DOHH2 (cell line): Measurements from ENCODE around the gene ARHGAP6.

Experiments used
- H3F3A ChIP-seq: fragments of 200-600 bp; sonication (generic), shearing (Covaris generic); 2 replicates; pipeline ENCODE4 v1.6.0; 2016; ENCODE audit warnings: antibody characterized with exemption, mild to moderate bottlenecking; ENCODE audit not compliant: control insufficient read depth, insufficient read depth
- H3K27ac ChIP-seq: fragments of 200-600 bp; sonication (generic); 2 replicates; pipeline ENCODE4 v1.5.1; 2014; ENCODE audit warnings: low read depth, mild to moderate bottlenecking, low read length, moderate library complexity
- H3K27me3 ChIP-seq: fragments of 200-600 bp; sonication (generic); 2 replicates; pipeline ENCODE4 v1.6.1; 2014; ENCODE audit warnings: mild to moderate bottlenecking, low read length, mixed read lengths; ENCODE audit not compliant: control insufficient read depth
- H3K36me3 ChIP-seq: fragments of 200-600 bp; sonication (generic); 2 replicates; pipeline ENCODE4 v1.6.1; 2014; ENCODE audit warnings: mild to moderate bottlenecking, low read length, moderate library complexity, mixed read lengths; ENCODE audit not compliant: control insufficient read depth
- H3K4me1 ChIP-seq: fragments of 200-600 bp; sonication (generic); 2 replicates; pipeline ENCODE4 v1.6.1; 2014; ENCODE audit warnings: mild to moderate bottlenecking, low read length, mixed read lengths; ENCODE audit not compliant: control insufficient read depth
- H3K4me2 ChIP-seq: fragments of 200-600 bp; sonication (generic); 2 replicates; pipeline ENCODE4 v1.6.0; 2014; ENCODE audit warnings: mild to moderate bottlenecking, low read length, moderate library complexity
- H3K4me3 ChIP-seq: fragments of 200-600 bp; sonication (generic); 2 replicates; pipeline ENCODE4 v1.5.1; 2014; ENCODE audit warnings: mild to moderate bottlenecking, low read length, mixed read lengths
- H3K79me2 ChIP-seq: fragments of 200-600 bp; sonication (generic); 2 replicates; pipeline ENCODE4 v1.6.1; 2014; ENCODE audit warnings: mild to moderate bottlenecking, low read length, mixed read lengths; ENCODE audit not compliant: control insufficient read depth
- H3K9me2 ChIP-seq: fragments of 200-600 bp; sonication (generic); replicated peaks from 2 replicates; pipeline ENCODE4 v1.6.1; 2014; ENCODE audit warnings: mild to moderate bottlenecking, low read length, mixed read lengths; ENCODE audit not compliant: control insufficient read depth
- H3K9me3 ChIP-seq: fragments of 200-600 bp; sonication (generic); 2 replicates; pipeline ENCODE4 v1.6.1; 2014; ENCODE audit warnings: antibody characterized with exemption, low read length, mixed read lengths; ENCODE audit not compliant: control insufficient read depth, insufficient read depth
- H4K20me1 ChIP-seq: fragments of 200-600 bp; sonication (generic); 2 replicates; pipeline ENCODE4 v1.6.0; 2014; ENCODE audit warnings: low read depth, mild to moderate bottlenecking, antibody characterized with exemption, low read length, moderate library complexity; ENCODE audit not compliant: control insufficient read depth, insufficient read depth
- CTCF ChIP-seq: fragments of 200-600 bp; sonication (generic); IDR thresholded peaks from one replicate; pipeline ENCODE4 v1.5.1; 2014; ENCODE audit warnings: antibody characterized with exemption, mild to moderate bottlenecking, low read depth, low read length; ENCODE audit not compliant: poor library complexity, severe bottlenecking
- EZH2phosphoT487 ChIP-seq: fragments of 200-600 bp; sonication (generic); IDR thresholded peaks from 2 replicates; pipeline ENCODE4 v1.6.1; 2017; ENCODE audit warnings: borderline replicate concordance, mild to moderate bottlenecking, antibody characterized with exemption, low read length, moderate library complexity, mixed read lengths

Gene ARHGAP6

GRCh38 chrX:11702965-11703631 is 37.4 kb upstream of the ARHGAP6 start:
- H3K9me2 ChIP-seq = no peaks in the 10 kb centered on the region
- H3K4me2 ChIP-seq = no peak overlapping the region
- no peaks in the 10 kb centered on the region for H4K20me1 ChIP-seq
- no peak overlapping the region for H3K4me3 ChIP-seq
- no peaks in the 10 kb centered on the region for H3K36me3 ChIP-seq
- no peak overlapping the region for H3K27ac ChIP-seq
- no peaks in the 10 kb centered on the region for H3K27me3 ChIP-seq
- H3K9me3 ChIP-seq = no peaks in the 10 kb centered on the region
- H3K4me1 ChIP-seq = no peaks in the 10 kb centered on the region
- H3K79me2 ChIP-seq = no peaks in the 10 kb centered on the region
- TF ChIP-seq EZH2phosphoT487 = no peak
- no peak for TF ChIP-seq CTCF
- H3F3A ChIP-seq = no peaks in the 10 kb centered on the region

- H3K79me2 ChIP-seq = no peaks in the 10 kb centered on the region
- H3K4me1 ChIP-seq = no peaks in the 10 kb centered on the region
- H3K4me3 ChIP-seq = no peak overlapping the region
- no peaks in the 10 kb centered on the region for H4K20me1 ChIP-seq
- no peaks in the 10 kb centered on the region for H3F3A ChIP-seq
- H3K27me3 ChIP-seq = no peaks in the 10 kb centered on the region
- H3K4me2 ChIP-seq = no peak overlapping the region
- TF ChIP-seq EZH2phosphoT487 = no peak
- no peak for TF ChIP-seq CTCF
- H3K36me3 ChIP-seq = no peaks in the 10 kb centered on the region
- H3K9me3 ChIP-seq = no peaks in the 10 kb centered on the region
- no peaks in the 10 kb centered on the region for H3K9me2 ChIP-seq
- H3K27ac ChIP-seq = no peak overlapping the region
These were observed 36.7 kb upstream of the ARHGAP6 start for GRCh38 chrX:11702420-11702819.

- no peaks in the 10 kb centered on the region for H3K4me1 ChIP-seq
- H3K4me3 ChIP-seq = no peak overlapping the region
- no peaks in the 10 kb centered on the region for H3F3A ChIP-seq
- no peaks in the 10 kb centered on the region for H3K36me3 ChIP-seq
- no peaks in the 10 kb centered on the region for H3K79me2 ChIP-seq
- TF ChIP-seq CTCF = no peak
- no peak overlapping the region for H3K4me2 ChIP-seq
- H3K9me2 ChIP-seq = no peaks in the 10 kb centered on the region
- no peaks in the 10 kb centered on the region for H3K27me3 ChIP-seq
- no peaks in the 10 kb centered on the region for H4K20me1 ChIP-seq
- no peak overlapping the region for H3K27ac ChIP-seq
- H3K9me3 ChIP-seq = no peaks in the 10 kb centered on the region
These were observed 33.0 kb upstream of the ARHGAP6 start for GRCh38 chrX:11698702-11699101.
